GM21515 (cell line): ENCODE results near the gene SAXO2.
"Not testable (repeated sequence)": the region's sequence is repeated elsewhere in the genome, so short reads cannot be mapped to it uniquely, and the experiment has no call there.

Experiments used
- ATAC-seq: cut with Tn5 transposase; IDR thresholded peaks from one replicate; pipeline ENCODE4 v1.9.1; 2021; ENCODE audit not compliant: unreplicated experiment

The SAXO2 gene

GRCh38 chr15:82332711-82333602 is 70.3 kb downstream of the SAXO2 start:
- ATAC-seq = not testable (repeated sequence)

GRCh38 chr15:82333603-82334553 is 71.3 kb downstream of the SAXO2 start:
- not testable (repeated sequence) for ATAC-seq
